ENCODE data around the gene ME2.

Gene ME2

DNA sequence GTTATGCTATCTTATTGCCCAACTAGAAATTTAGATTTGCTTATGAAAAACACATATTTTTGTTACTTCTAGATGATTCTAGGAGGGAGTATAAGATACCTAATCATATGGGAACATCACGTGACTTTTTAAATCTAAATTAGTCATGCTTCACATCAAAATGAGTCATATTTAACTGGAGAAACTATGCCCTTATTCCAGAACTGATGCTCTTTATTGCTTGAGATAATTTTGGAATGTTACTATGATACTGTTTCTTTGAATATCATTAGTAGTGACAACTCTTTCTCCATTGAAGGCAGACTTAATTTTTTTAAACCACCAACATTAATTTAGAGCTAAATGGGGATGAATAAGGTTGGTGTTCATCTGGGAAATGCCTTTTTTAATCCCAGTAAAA, 69.0 kb downstream of the ME2 start:
- H4K20me1 ChIP-seq (ENCODE audit: insufficient read depth, low read length) = no peaks in the 10 kb centered on the region
- no peak overlapping the region for H3K4me2 ChIP-seq (ENCODE audit: low read length)
- H3K36me3 ChIP-seq (ENCODE audit: insufficient read depth, low read length) = peaks cover 46% of the 10 kb centered on the region
- H3K9ac ChIP-seq (ENCODE audit: low read length) = no peak overlapping the region
- TF ChIP-seq, protein P1, sequence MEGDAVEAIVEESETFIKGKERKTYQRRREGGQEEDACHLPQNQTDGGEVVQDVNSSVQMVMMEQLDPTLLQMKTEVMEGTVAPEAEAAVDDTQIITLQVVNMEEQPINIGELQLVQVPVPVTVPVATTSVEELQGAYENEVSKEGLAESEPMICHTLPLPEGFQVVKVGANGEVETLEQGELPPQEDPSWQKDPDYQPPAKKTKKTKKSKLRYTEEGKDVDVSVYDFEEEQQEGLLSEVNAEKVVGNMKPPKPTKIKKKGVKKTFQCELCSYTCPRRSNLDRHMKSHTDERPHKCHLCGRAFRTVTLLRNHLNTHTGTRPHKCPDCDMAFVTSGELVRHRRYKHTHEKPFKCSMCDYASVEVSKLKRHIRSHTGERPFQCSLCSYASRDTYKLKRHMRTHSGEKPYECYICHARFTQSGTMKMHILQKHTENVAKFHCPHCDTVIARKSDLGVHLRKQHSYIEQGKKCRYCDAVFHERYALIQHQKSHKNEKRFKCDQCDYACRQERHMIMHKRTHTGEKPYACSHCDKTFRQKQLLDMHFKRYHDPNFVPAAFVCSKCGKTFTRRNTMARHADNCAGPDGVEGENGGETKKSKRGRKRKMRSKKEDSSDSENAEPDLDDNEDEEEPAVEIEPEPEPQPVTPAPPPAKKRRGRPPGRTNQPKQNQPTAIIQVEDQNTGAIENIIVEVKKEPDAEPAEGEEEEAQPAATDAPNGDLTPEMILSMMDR (IDR thresholded peaks at IDR 0.05; ENCODE audit: low read length) = no peak
- no peak for TF ChIP-seq EZH2 (IDR thresholded peaks at IDR 0.05; ENCODE audit: borderline replicate concordance, low read length)
- no peaks in the 10 kb centered on the region for H3K9me2 ChIP-seq (ENCODE audit: low read depth, low read length)
- H3K79me2 ChIP-seq (ENCODE audit: insufficient read depth, low read length) = no peaks in the 10 kb centered on the region
- no peak overlapping the region for H3K27ac ChIP-seq (ENCODE audit: low read depth, low read length, poor library complexity, severe bottlenecking)
- no peaks in the 10 kb centered on the region; the same call in none of the 2 replicates for H3F3A ChIP-seq (ENCODE audit: insufficient read depth, low read length)
- no peaks in the 10 kb centered on the region for H3K4me1 ChIP-seq (ENCODE audit: insufficient read depth, low read length, severe bottlenecking)
- no peaks in the 10 kb centered on the region for H3K9me3 ChIP-seq (ENCODE audit: low read length)
- no peak overlapping the region for H2AFZ ChIP-seq (ENCODE audit: low read length)
- H3K27me3 ChIP-seq (ENCODE audit: insufficient read depth, low read length) = no peaks in the 10 kb centered on the region
- no peak overlapping the region for H3K4me3 ChIP-seq (ENCODE audit: low read depth, low read length, poor library complexity, severe bottlenecking)

DNA sequence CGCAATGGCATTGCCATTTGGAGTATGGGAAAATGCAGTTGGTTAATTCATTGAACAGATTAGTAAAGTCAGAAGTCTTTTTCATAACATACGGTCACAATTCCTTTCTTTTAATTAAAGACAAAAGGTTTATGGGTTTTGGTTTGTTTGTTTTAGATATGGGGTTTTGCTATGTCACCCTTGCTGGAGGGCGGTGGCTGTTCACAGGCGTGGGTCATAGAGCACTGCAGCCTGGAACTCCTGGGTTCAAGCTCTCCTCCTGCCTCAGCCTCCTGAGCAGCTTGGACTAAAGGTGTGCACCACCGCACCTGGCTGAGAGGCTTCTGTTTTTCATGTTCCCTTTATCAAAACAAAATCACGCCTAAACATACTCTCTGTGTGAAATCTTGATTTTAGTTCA, 70.3 kb downstream of the ME2 start:
- Histone ChIP-seq H3K79me2 (ENCODE audit: insufficient read depth, low read length) (no peaks in the 10 kb centered on the region), H3K4me2 (ENCODE audit: low read length) (no peak overlapping the region), H3K4me1 (ENCODE audit: insufficient read depth, low read length, severe bottlenecking) (no peaks in the 10 kb centered on the region), H3K9ac (ENCODE audit: low read length) (no peak overlapping the region), H2AFZ (ENCODE audit: low read length) (no peak overlapping the region), H3K27me3 (ENCODE audit: insufficient read depth, low read length) (no peaks in the 10 kb centered on the region), H3K4me3 (ENCODE audit: low read depth, low read length, poor library complexity, severe bottlenecking) (no peak overlapping the region), H3K36me3 (ENCODE audit: insufficient read depth, low read length) (peaks cover 36% of the 10 kb centered on the region), H3K9me3 (ENCODE audit: low read length) (no peaks in the 10 kb centered on the region), H3K9me2 (ENCODE audit: low read depth, low read length) (no peaks in the 10 kb centered on the region), H4K20me1 (ENCODE audit: insufficient read depth, low read length) (no peaks in the 10 kb centered on the region), H3K27ac (ENCODE audit: low read depth, low read length, poor library complexity, severe bottlenecking) (no peak overlapping the region), H3F3A (ENCODE audit: insufficient read depth, low read length) (no peaks in the 10 kb centered on the region; the same call in none of the 2 replicates)
- no peak for TF ChIP-seq EZH2 (IDR thresholded peaks at IDR 0.05; ENCODE audit: borderline replicate concordance, low read length)
- TF ChIP-seq, protein P1 (IDR thresholded peaks at IDR 0.05; ENCODE audit: low read length) = no peak

DNA sequence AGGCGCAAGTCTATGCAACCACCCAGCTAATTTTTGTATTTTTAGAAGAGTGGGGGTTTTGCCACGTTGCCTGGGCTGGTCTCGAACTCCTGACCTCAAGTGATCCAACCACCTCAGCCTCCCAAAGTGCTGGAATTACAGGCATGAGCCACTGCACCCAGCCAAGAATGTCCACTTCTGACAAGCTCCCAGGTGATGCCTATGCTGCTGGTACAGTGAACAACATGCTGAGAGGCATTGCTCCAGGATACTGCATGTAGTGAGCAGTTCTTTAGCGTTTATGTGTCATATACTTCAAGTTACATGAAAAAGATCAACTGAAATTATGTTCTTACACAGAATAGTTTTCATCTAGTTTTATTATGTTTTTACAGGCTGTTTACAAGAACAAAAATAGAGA, 71.7 kb downstream of the ME2 start:
- no peaks in the 10 kb centered on the region for H3K9me2 ChIP-seq (ENCODE audit: low read depth, low read length)

More for the DNA sequence above, 71.7 kb downstream of the ME2 start:
- no peaks in the 10 kb centered on the region for H3K4me1 ChIP-seq (ENCODE audit: insufficient read depth, low read length, severe bottlenecking)
- no peak overlapping the region for H3K4me2 ChIP-seq (ENCODE audit: low read length)
- H3K36me3 ChIP-seq (ENCODE audit: insufficient read depth, low read length) = peaks cover 23% of the 10 kb centered on the region
- H4K20me1 ChIP-seq (ENCODE audit: insufficient read depth, low read length) = no peaks in the 10 kb centered on the region
- H2AFZ ChIP-seq (ENCODE audit: low read length) = no peak overlapping the region
- H3K27me3 ChIP-seq (ENCODE audit: insufficient read depth, low read length) = no peaks in the 10 kb centered on the region
- TF ChIP-seq, protein P1 (IDR thresholded peaks at IDR 0.05; ENCODE audit: low read length) = no peak
- TF ChIP-seq EZH2 (IDR thresholded peaks at IDR 0.05; ENCODE audit: borderline replicate concordance, low read length) = no peak
- H3K9ac ChIP-seq (ENCODE audit: low read length) = no peak overlapping the region
- no peak overlapping the region for H3K27ac ChIP-seq (ENCODE audit: low read depth, low read length, poor library complexity, severe bottlenecking)
- H3K79me2 ChIP-seq (ENCODE audit: insufficient read depth, low read length) = no peaks in the 10 kb centered on the region
- no peak overlapping the region for H3K4me3 ChIP-seq (ENCODE audit: low read depth, low read length, poor library complexity, severe bottlenecking)
- no peaks in the 10 kb centered on the region; the same call in none of the 2 replicates for H3F3A ChIP-seq (ENCODE audit: insufficient read depth, low read length)
- H3K9me3 ChIP-seq (ENCODE audit: low read length) = no peaks in the 10 kb centered on the region
